Measurements from ENCODE around the gene ZNF474. TPM values are rescaled to one million over a fixed set of nuclear protein-coding genes. Genes with fewer than 3 reads are reported as not detected.

Gene ZNF474
- total and polyA plus RNA-seq, 2 of the 8 experiments (the other 6 are each of a cell fraction or from before 2014, with no cell fraction given): not detected

GRCh38 chr5:122118356-122118948 lies 10.9 kb upstream of the ZNF474 start:
- FAIRE-seq (no peak), DNase-seq (ENCODE audit: low read depth in 1 of 2, low spot score in 2 of 2) (no peak)
- Histone ChIP-seq H3K79me1 (ENCODE audit: low read depth, low read length) (no peaks in the 10 kb centered on the region), H3K36me3 (ENCODE audit: control insufficient read depth in 2 of 4, insufficient read depth in 4 of 4, low read length in 3 of 4) (no peaks in the 10 kb centered on the region), H3K23me2 (ENCODE audit: low read depth, low read length) (no peaks in the 10 kb centered on the region), H3K9ac (replicated peaks in 1 of 4; ENCODE audit: extremely low read depth in 1 of 4, low read depth in 3 of 4, low read length in 3 of 4) (no peak overlapping the region), H3K4ac (replicated peaks; ENCODE audit: insufficient read length, low read depth, low read length) (no peak overlapping the region), H3K27ac (ENCODE audit: low read depth, low read length) (no peak overlapping the region), H3K56ac (replicated peaks; ENCODE audit: insufficient read length, low read depth, low read length) (no peak overlapping the region), H4K20me1 (replicated peaks in 1 of 2; ENCODE audit: control insufficient read depth in 1 of 2, insufficient read depth in 2 of 2, low read length in 2 of 2) (no peaks in the 10 kb centered on the region), H3K4me1 (replicated peaks in 1 of 4; ENCODE audit: control insufficient read depth in 3 of 4, insufficient read depth in 4 of 4, low read length in 3 of 4) (peaks cover 2 to 14% (median 8%) of the 10 kb centered on the region in 4 experiments; a peak in 6 of 7 replicates), H3K9me3 (ENCODE audit: insufficient read depth in 2 of 2, low read depth in 1 of 2, low read length in 1 of 2) (no peaks in the 10 kb centered on the region), H3K14ac (ENCODE audit: insufficient read length) (no peak overlapping the region), H4K5ac (ENCODE audit: insufficient read length, low read depth, low read length) (no peak overlapping the region), H2BK15ac (ENCODE audit: low read length) (no peak overlapping the region), H3K27me3 (replicated peaks in 1 of 4; ENCODE audit: control insufficient read depth in 3 of 4, extremely low read depth in 1 of 4, insufficient read depth in 3 of 4, low read length in 3 of 4) (no peaks in the 10 kb centered on the region), H2BK20ac (ENCODE audit: low read length) (no peak overlapping the region), H3K4me2 (ENCODE audit: insufficient read depth in 1 of 2, low read depth in 2 of 2, low read length in 2 of 2) (no peak overlapping the region), H3K79me2 (ENCODE audit: control insufficient read depth in 1 of 2, insufficient read depth in 2 of 2, low read length in 2 of 2) (no peaks in the 10 kb centered on the region), H4K8ac (ENCODE audit: extremely low read depth, insufficient read depth, low read length) (no peak overlapping the region), H2AFZ (ENCODE audit: low read length) (no peak overlapping the region), H3K4me3 (ENCODE audit: extremely low read depth in 1 of 4, insufficient read depth in 2 of 4, low read depth in 3 of 4, low read length in 4 of 4) (no peak overlapping the region), H2AK5ac (ENCODE audit: low read depth, low read length) (no peak overlapping the region), H2BK5ac (ENCODE audit: low read depth, low read length) (no peak overlapping the region), H2BK12ac (ENCODE audit: low read depth, low read length) (no peak overlapping the region), H3K18ac (ENCODE audit: extremely low read depth, low read length) (no peak overlapping the region), H2BK120ac (replicated peaks; ENCODE audit: low read depth, low read length) (no peak overlapping the region), H4K91ac (replicated peaks; ENCODE audit: insufficient read length, low read length) (no peak overlapping the region), H3K23ac (ENCODE audit: insufficient read length) (no peak overlapping the region)
- ChIA-PET CTCF (ENCODE audit: partially characterized antibody) (interaction anchor here (1.1 to 1.7 kb wide), 2 partner anchors 16 to 19 kb away, joined by 4 read pairs; no protein-coding TSS in a partner anchor), POLR2A (ENCODE audit: partially characterized antibody) (no interaction called here)
- TF ChIP-seq SAP30 (IDR thresholded peaks at IDR 0.05; ENCODE audit: insufficient read depth, insufficient replicate concordance, low read length): no peak
- no peak for TF ChIP-seq RNF2 (IDR thresholded peaks at IDR 0.05; ENCODE audit: borderline replicate concordance, low read depth, low read length, missing control alignments, poor library complexity, severe bottlenecking)
- 93% methylated on average over 1 of the region's 1 CpG; no CpG with 5 or more reads in 1 of the 2 experiments for WGBS, 2 experiments (ENCODE audit: extremely low coverage in 1 of 2, insufficient coverage in 1 of 2, insufficient read length in 1 of 2, insufficient replicate concordance in 2 of 2, low coverage in 1 of 2, low lambda C conversion rate in 2 of 2, missing lambda C conversion rate in 1 of 2)

Data from H1 (cell line).